ENCODE results near the gene EIF4ENIF1. TPM values are rescaled to one million over a fixed set of nuclear protein-coding genes. Genes with fewer than 3 reads are reported as not detected.

The EIF4ENIF1 gene
- total and polyA plus RNA-seq, 2 experiments from 2014 or later, result 10.8 to 13.4 TPM

- Mint-ChIP-seq H3K27me3 (ENCODE audit: insufficient read depth, low read depth, poor library complexity) (peaks cover 2% of the 10 kb centered on the region), H3K36me3 (ENCODE audit: low read depth) (no peaks in the 10 kb centered on the region), H3K9me3 (no peaks in the 10 kb centered on the region), H3K4me1 (peaks cover 4% of the 10 kb centered on the region; the same call in 2 of the 3 replicates), H3K4me3 (no peak overlapping the region), H3K27ac (no peak overlapping the region)
- no peak for ATAC-seq
- H3K4me3 ChIP-seq, result no peak overlapping the region
- no peak overlapping the region for H2AFZ ChIP-seq
- TF ChIP-seq EZH2phosphoT487 (IDR thresholded peaks at IDR 0.05; ENCODE audit: unreplicated experiment), result no peak
- TF ChIP-seq NANOG (IDR thresholded peaks at IDR 0.05; ENCODE audit: borderline replicate concordance), result no peak
- no peak for TF ChIP-seq ZNF331 (CRISPR knock-in tag; IDR thresholded peaks at IDR 0.05; ENCODE audit: low read depth)
- TF ChIP-seq, protein P1, sequence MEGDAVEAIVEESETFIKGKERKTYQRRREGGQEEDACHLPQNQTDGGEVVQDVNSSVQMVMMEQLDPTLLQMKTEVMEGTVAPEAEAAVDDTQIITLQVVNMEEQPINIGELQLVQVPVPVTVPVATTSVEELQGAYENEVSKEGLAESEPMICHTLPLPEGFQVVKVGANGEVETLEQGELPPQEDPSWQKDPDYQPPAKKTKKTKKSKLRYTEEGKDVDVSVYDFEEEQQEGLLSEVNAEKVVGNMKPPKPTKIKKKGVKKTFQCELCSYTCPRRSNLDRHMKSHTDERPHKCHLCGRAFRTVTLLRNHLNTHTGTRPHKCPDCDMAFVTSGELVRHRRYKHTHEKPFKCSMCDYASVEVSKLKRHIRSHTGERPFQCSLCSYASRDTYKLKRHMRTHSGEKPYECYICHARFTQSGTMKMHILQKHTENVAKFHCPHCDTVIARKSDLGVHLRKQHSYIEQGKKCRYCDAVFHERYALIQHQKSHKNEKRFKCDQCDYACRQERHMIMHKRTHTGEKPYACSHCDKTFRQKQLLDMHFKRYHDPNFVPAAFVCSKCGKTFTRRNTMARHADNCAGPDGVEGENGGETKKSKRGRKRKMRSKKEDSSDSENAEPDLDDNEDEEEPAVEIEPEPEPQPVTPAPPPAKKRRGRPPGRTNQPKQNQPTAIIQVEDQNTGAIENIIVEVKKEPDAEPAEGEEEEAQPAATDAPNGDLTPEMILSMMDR (conservative IDR thresholded peaks at IDR 0.05; ENCODE audit: low read depth in 2 of 2), result no peak
- TF ChIP-seq ZNF114 (CRISPR knock-in tag; IDR thresholded peaks at IDR 0.05), result no peak
- TF ChIP-seq REST (IDR thresholded peaks at IDR 0.05; ENCODE audit: unreplicated experiment), result no peak
- no peak for TF ChIP-seq POLR2AphosphoS5 (IDR thresholded peaks at IDR 0.05; ENCODE audit: low read depth)
- TF ChIP-seq, protein P2, sequence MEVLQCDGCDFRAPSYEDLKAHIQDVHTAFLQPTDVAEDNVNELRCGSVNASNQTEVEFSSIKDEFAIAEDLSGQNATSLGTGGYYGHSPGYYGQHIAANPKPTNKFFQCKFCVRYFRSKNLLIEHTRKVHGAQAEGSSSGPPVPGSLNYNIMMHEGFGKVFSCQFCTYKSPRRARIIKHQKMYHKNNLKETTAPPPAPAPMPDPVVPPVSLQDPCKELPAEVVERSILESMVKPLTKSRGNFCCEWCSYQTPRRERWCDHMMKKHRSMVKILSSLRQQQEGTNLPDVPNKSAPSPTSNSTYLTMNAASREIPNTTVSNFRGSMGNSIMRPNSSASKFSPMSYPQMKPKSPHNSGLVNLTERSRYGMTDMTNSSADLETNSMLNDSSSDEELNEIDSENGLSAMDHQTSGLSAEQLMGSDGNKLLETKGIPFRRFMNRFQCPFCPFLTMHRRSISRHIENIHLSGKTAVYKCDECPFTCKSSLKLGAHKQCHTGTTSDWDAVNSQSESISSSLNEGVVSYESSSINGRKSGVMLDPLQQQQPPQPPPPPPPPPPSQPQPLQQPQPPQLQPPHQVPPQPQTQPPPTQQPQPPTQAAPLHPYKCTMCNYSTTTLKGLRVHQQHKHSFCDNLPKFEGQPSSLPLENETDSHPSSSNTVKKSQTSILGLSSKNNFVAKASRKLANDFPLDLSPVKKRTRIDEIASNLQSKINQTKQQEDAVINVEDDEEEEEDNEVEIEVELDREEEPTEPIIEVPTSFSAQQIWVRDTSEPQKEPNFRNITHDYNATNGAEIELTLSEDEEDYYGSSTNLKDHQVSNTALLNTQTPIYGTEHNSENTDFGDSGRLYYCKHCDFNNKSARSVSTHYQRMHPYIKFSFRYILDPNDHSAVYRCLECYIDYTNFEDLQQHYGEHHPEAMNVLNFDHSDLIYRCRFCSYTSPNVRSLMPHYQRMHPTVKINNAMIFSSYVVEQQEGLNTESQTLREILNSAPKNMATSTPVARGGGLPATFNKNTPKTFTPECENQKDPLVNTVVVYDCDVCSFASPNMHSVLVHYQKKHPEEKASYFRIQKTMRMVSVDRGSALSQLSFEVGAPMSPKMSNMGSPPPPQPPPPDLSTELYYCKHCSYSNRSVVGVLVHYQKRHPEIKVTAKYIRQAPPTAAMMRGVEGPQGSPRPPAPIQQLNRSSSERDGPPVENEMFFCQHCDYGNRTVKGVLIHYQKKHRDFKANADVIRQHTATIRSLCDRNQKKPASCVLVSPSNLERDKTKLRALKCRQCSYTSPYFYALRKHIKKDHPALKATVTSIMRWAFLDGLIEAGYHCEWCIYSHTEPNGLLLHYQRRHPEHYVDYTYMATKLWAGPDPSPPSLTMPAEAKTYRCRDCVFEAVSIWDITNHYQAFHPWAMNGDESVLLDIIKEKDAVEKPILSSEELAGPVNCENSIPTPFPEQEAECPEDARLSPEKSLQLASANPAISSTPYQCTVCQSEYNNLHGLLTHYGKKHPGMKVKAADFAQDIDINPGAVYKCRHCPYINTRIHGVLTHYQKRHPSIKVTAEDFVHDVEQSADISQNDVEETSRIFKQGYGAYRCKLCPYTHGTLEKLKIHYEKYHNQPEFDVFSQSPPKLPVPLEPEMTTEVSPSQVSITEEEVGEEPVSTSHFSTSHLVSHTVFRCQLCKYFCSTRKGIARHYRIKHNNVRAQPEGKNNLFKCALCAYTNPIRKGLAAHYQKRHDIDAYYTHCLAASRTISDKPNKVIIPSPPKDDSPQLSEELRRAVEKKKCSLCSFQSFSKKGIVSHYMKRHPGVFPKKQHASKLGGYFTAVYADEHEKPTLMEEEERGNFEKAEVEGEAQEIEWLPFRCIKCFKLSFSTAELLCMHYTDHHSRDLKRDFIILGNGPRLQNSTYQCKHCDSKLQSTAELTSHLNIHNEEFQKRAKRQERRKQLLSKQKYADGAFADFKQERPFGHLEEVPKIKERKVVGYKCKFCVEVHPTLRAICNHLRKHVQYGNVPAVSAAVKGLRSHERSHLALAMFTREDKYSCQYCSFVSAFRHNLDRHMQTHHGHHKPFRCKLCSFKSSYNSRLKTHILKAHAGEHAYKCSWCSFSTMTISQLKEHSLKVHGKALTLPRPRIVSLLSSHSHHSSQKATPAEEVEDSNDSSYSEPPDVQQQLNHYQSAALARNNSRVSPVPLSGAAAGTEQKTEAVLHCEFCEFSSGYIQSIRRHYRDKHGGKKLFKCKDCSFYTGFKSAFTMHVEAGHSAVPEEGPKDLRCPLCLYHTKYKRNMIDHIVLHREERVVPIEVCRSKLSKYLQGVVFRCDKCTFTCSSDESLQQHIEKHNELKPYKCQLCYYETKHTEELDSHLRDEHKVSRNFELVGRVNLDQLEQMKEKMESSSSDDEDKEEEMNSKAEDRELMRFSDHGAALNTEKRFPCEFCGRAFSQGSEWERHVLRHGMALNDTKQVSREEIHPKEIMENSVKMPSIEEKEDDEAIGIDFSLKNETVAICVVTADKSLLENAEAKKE (CRISPR knock-in tag; IDR thresholded peaks at IDR 0.05), result no peak
- TF ChIP-seq STAT1 (IDR thresholded peaks at IDR 0.05; ENCODE audit: unreplicated experiment), result no peak
- TF ChIP-seq CREB1 (CRISPR knock-in tag; IDR thresholded peaks at IDR 0.05; ENCODE audit: low read depth), result no peak
- no peak for TF ChIP-seq JUNB (IDR thresholded peaks at IDR 0.05; ENCODE audit: unreplicated experiment)
- TF ChIP-seq EZH2 (IDR thresholded peaks at IDR 0.05; ENCODE audit: low read depth, unreplicated experiment), result no peak
- DNase-seq (ENCODE audit: low spot score), result no peak
- H3F3A ChIP-seq (replicated peaks; ENCODE audit: low read depth), result no peaks in the 10 kb centered on the region
- H3K79me2 ChIP-seq (replicated peaks; ENCODE audit: insufficient read depth), result no peaks in the 10 kb centered on the region
- H4K20me1 ChIP-seq (replicated peaks; ENCODE audit: insufficient read depth), result no peaks in the 10 kb centered on the region
- H3K4me1 ChIP-seq (ENCODE audit: insufficient read depth), result peaks cover 10% of the 10 kb centered on the region
- H3K27ac ChIP-seq (ENCODE audit: low read depth), result no peak overlapping the region
- H3K9me2 ChIP-seq (ENCODE audit: insufficient read depth), result no peaks in the 10 kb centered on the region
- no peak overlapping the region for H3K4me2 ChIP-seq
- no peaks in the 10 kb centered on the region for H3K36me3 ChIP-seq (ENCODE audit: insufficient read depth)
- no peaks in the 10 kb centered on the region for H3K27me3 ChIP-seq (ENCODE audit: insufficient read depth)
These were observed 95.3 kb downstream of the EIF4ENIF1 start for GRCh38 chr22:31394326-31394725.
